CD4-positive, alpha-beta T cell treated with Interleukin-15 for 4 hours (primary cell): ENCODE measurements around the gene ATG16L1.

Experiments used
- DNase-seq: peaks from one replicate; pipeline ENCODE4 v3.0.0-alpha.2; 2020; ENCODE audit warnings: low spot score

ATG16L1 gene

GRCh38 chr2:233290051-233290845 is 38.8 kb downstream of the ATG16L1 start:
- no peak for DNase-seq

- no peak for DNase-seq
Measured at GRCh38 chr2:233295891-233296290, 44.4 kb downstream of the ATG16L1 start.

GRCh38 chr2:233297076-233297475 is 45.6 kb downstream of the ATG16L1 start:
- no peak for DNase-seq

GRCh38 chr2:233300401-233300800 is 48.9 kb downstream of the ATG16L1 start:
- no peak for DNase-seq

- DNase-seq = no peak
Measured at GRCh38 chr2:233301248-233301647, 49.8 kb downstream of the ATG16L1 start.

GRCh38 chr2:233301811-233302210 is 50.3 kb downstream of the ATG16L1 start:
- DNase-seq = no peak

- DNase-seq = no peak
Measured at GRCh38 chr2:233303252-233303651, 51.8 kb downstream of the ATG16L1 start.

- DNase-seq = no peak
Measured at GRCh38 chr2:233307565-233307964, 56.1 kb downstream of the ATG16L1 start, which contains the start of gene SAG. TSS of gene SAG (plus strand) at chr2:233307816. CDS start at chr2:233309190, 1,374 bp downstream.

GRCh38 chr2:233311241-233311926 is 59.9 kb downstream of the ATG16L1 start:
- no peak for DNase-seq

- no peak for DNase-seq
Measured at GRCh38 chr2:233312874-233313273, 61.4 kb downstream of the ATG16L1 start.

- no peak for DNase-seq
Measured at GRCh38 chr2:233314180-233314925, 62.9 kb downstream of the ATG16L1 start.

- no peak for DNase-seq
Measured at GRCh38 chr2:233317196-233317943, 65.9 kb downstream of the ATG16L1 start.

- no peak for DNase-seq
Measured at GRCh38 chr2:233319256-233319655, 67.8 kb downstream of the ATG16L1 start.

GRCh38 chr2:233320470-233320869 is 69.0 kb downstream of the ATG16L1 start:
- no peak for DNase-seq

GRCh38 chr2:233321166-233321565 is 69.7 kb downstream of the ATG16L1 start:
- DNase-seq = no peak

- DNase-seq = no peak
Measured at GRCh38 chr2:233323851-233324250, 72.4 kb downstream of the ATG16L1 start.

- DNase-seq = no peak
Measured at GRCh38 chr2:233325256-233325655, 73.8 kb downstream of the ATG16L1 start.

GRCh38 chr2:233325814-233326213 is 74.3 kb downstream of the ATG16L1 start:
- no peak for DNase-seq

- DNase-seq = no peak
Measured at GRCh38 chr2:233326500-233326899, 75.0 kb downstream of the ATG16L1 start.

- no peak for DNase-seq
Measured at GRCh38 chr2:233328922-233329321, 77.4 kb downstream of the ATG16L1 start.

GRCh38 chr2:233329489-233330135 is 78.1 kb downstream of the ATG16L1 start:
- no peak for DNase-seq
